CD4-positive, alpha-beta T cell (primary cell): Measurements from ENCODE around the gene ANO9. TPM values are rescaled to one million over a fixed set of nuclear protein-coding genes. Genes with fewer than 3 reads are reported as not detected.

ENCODE experiments used
- ATAC-seq: fragments of 200-7000 bp; cut with Tn5 transposase; one replicate; pipeline ENCODE4 v1.10.0; 2022; ENCODE audit warnings: mild to moderate bottlenecking; ENCODE audit not compliant: poor library complexity
- CTCF ChIA-PET: fragments of 350-600 bp; sonication (Branson Sonifier 250); formaldehyde crosslinking; loops from one replicate; lab custom pipeline; 2021; ENCODE audit warnings: antibody characterized with exemption, inconsistent platforms; lab: Charles Lee
- POLR2A ChIA-PET: fragments of 350-600 bp; sonication (Branson Sonifier 250); formaldehyde crosslinking; loops from one replicate; lab custom pipeline; 2021; ENCODE audit warnings: antibody characterized with exemption, inconsistent platforms; lab: Charles Lee
- DNase-seq, 14 experiments: peaks; one replicate each; pipeline ENCODE4 v3.0.0-alpha.2; 2013 to 2020; ENCODE audit warnings: mixed read lengths in 2 of 14
- H3K27ac ChIP-seq, 2 donors: one replicate each; pipeline versions ENCODE4 v1.5.1 to v1.7.0; 2013; ENCODE audit warnings: low read length in 2 of 2, low read depth in 1 of 2, mild to moderate bottlenecking in 1 of 2
- H3K27me3 ChIP-seq, 2 experiments: 1 replicate in 1 of 2; 2 replicates in 1 of 2; pipeline versions ENCODE4 v1.6.1 to v1.7.0; 2013; ENCODE audit warnings: low read length in 2 of 2, control low read depth in 1 of 2, mild to moderate bottlenecking in 1 of 2, moderate library complexity in 1 of 2; ENCODE audit not compliant: insufficient read depth in 2 of 2, control insufficient read depth in 1 of 2
- H3K36me3 ChIP-seq: one replicate; pipeline ENCODE4 v1.6.1; 2013; ENCODE audit warnings: low read length, control low read depth; ENCODE audit not compliant: insufficient read depth
- H3K4me1 ChIP-seq: one replicate; pipeline ENCODE4 v1.6.1; 2013; ENCODE audit warnings: low read length, control low read depth; ENCODE audit not compliant: insufficient read depth
- H3K4me3 ChIP-seq: one replicate; pipeline ENCODE4 v1.5.1; 2013; ENCODE audit warnings: mild to moderate bottlenecking, low read length, moderate library complexity
- H3K9me3 ChIP-seq, 2 experiments: 1 replicate in 1 of 2; 2 replicates in 1 of 2; pipeline versions ENCODE4 v1.6.1 to v1.7.0; 2013; ENCODE audit warnings: low read length in 2 of 2, mild to moderate bottlenecking in 2 of 2, control low read depth in 1 of 2, moderate library complexity in 1 of 2; ENCODE audit not compliant: control insufficient read depth in 1 of 2, insufficient read depth in 1 of 2
- H3K27ac Mint-ChIP-seq: one replicate; pipeline ENCODE4 v1.8.0; 2020; ENCODE audit warnings: mixed read lengths
- H3K27me3 Mint-ChIP-seq: one replicate; pipeline ENCODE4 v1.8.0; 2021; ENCODE audit warnings: mixed read lengths
- H3K36me3 Mint-ChIP-seq: one replicate; pipeline ENCODE4 v1.8.0; 2021; ENCODE audit warnings: low read depth, mixed read lengths
- H3K4me1 Mint-ChIP-seq: one replicate; pipeline ENCODE4 v1.8.0; 2021; ENCODE audit warnings: low read depth, mixed read lengths
- H3K4me3 Mint-ChIP-seq: one replicate; pipeline ENCODE4 v1.8.0; 2020; ENCODE audit warnings: mild to moderate bottlenecking, mixed read lengths
- H3K9me3 Mint-ChIP-seq: one replicate; pipeline ENCODE4 v1.8.0; 2020; ENCODE audit warnings: mixed read lengths
- intact Hi-C, 2 experiments: fragments of 100-400 bp; cut with DNase I in 1 of 2; cut with micrococcal nuclease in 1 of 2; formaldehyde crosslinking; loops; one replicate each; pipeline versions ENCODE4 v1.15.1 to v1.9.0; 2023 to 2025; cut with DNase I, micrococcal nuclease
- total RNA-seq, 174 experiments: library from RNA in 2 of 174; stranded (reverse) in 2 of 174; gene quantifications; one replicate each; pipeline ENCODE4 v1.2.3 and lab custom pipeline; 2021 to 2026
- TF ChIP-seq, protein P1 (sequence below): fragments of 200-600 bp; IDR thresholded peaks from one replicate; pipeline ENCODE4 v1.8.0; 2022; ENCODE audit warnings: antibody characterized with exemption, mild to moderate bottlenecking

Gene ANO9
- total RNA-seq, 2 experiments from 2014 or later: 109 to 114 TPM

DNA sequence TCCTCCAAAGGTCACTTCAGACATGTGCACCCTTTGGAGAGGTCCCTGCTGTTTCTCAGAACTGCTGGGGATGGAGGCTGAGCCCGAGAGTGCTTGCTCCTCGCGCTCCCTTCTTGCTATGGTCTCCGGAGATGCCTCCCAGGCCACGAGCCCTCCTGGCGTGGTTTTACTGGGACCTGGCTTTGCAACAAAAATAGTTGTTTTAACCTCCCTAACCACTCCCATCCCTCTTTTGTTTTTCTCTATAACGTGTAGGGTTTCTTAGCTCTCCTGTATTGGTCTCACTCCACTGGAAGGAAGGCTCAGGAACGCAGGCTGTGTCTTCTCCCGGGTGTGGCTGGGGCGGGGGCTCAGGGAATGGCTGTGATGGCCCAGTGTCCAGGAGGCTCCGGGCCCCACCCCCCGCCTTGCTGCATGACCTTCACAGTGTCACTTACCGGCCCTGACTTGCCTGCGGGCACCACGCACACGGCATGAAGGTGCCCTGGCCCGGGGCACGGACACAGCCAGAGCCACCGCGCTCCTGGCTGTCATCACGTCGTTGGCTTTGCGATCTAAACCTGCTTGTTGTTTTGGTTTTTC, 13.8 kb upstream of the ANO9 start:
- Histone ChIP-seq H3K27ac (no peak overlapping the region), H3K36me3 (peaks cover 20% of the 10 kb centered on the region)
- intact Hi-C loops: loop anchor here in 1 of 2 experiments (10.0 kb wide), 1 partner anchor 49 kb away; the partner anchor contains the start of gene RNH1

GRCh38 chr11:454801-455565, 13.2 kb upstream of the ANO9 start:
- peaks cover 36% of the 10 kb centered on the region for H3K4me1 Mint-ChIP-seq
- Histone ChIP-seq H3K27ac (no peak overlapping the region), H3K27me3 (no peaks in the 10 kb centered on the region), H3K36me3 (peaks cover 20% of the 10 kb centered on the region), H3K4me3 (no peak overlapping the region), H3K9me3 (no peaks in the 10 kb centered on the region), H3K4me1 (peaks cover 42% of the 10 kb centered on the region)
- peaks cover 33% of the 10 kb centered on the region for H3K36me3 Mint-ChIP-seq
- ChIA-PET CTCF (no interaction called here), POLR2A (no interaction called here)
- ATAC-seq (no peak), DNase-seq (no peak)
- TF ChIP-seq, protein P1, sequence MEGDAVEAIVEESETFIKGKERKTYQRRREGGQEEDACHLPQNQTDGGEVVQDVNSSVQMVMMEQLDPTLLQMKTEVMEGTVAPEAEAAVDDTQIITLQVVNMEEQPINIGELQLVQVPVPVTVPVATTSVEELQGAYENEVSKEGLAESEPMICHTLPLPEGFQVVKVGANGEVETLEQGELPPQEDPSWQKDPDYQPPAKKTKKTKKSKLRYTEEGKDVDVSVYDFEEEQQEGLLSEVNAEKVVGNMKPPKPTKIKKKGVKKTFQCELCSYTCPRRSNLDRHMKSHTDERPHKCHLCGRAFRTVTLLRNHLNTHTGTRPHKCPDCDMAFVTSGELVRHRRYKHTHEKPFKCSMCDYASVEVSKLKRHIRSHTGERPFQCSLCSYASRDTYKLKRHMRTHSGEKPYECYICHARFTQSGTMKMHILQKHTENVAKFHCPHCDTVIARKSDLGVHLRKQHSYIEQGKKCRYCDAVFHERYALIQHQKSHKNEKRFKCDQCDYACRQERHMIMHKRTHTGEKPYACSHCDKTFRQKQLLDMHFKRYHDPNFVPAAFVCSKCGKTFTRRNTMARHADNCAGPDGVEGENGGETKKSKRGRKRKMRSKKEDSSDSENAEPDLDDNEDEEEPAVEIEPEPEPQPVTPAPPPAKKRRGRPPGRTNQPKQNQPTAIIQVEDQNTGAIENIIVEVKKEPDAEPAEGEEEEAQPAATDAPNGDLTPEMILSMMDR: no peak
- H3K4me3 Mint-ChIP-seq: peak overlapping the region; percentile 48
- intact Hi-C loops: loop anchor here in 1 of 2 experiments (5.0 to 10.0 kb wide), 3 partner anchors 50 to 248 kb away; partner anchors contain the start of genes BET1L, RIC8A and RNH1
- peak overlapping the region; percentile 67 for H3K27ac Mint-ChIP-seq
- no peaks in the 10 kb centered on the region for H3K9me3 Mint-ChIP-seq
- H3K27me3 Mint-ChIP-seq: no peaks in the 10 kb centered on the region

More for the DNA sequence above, 13.8 kb upstream of the ANO9 start:
- Mint-ChIP-seq H3K27me3 (no peaks in the 10 kb centered on the region), H3K9me3 (no peaks in the 10 kb centered on the region), H3K36me3 (peaks cover 33% of the 10 kb centered on the region), H3K4me1 (peaks cover 34% of the 10 kb centered on the region), H3K4me3 (no peak overlapping the region), H3K27ac (peak overlapping the region; percentile 67)
- POLR2A ChIA-PET: no interaction called here
- Histone ChIP-seq H3K4me1 (peaks cover 40% of the 10 kb centered on the region), H3K4me3 (no peak overlapping the region), H3K27me3 (no peaks in the 10 kb centered on the region), H3K9me3 (no peaks in the 10 kb centered on the region)
- no peak for DNase-seq
- ATAC-seq: no peak
- TF ChIP-seq, protein P1: no peak
- CTCF ChIA-PET: interaction anchor here (0.5 to 1.0 kb wide), 2 partner anchors 96 to 205 kb away, joined by 3 read pairs; no protein-coding TSS in a partner anchor

DNA sequence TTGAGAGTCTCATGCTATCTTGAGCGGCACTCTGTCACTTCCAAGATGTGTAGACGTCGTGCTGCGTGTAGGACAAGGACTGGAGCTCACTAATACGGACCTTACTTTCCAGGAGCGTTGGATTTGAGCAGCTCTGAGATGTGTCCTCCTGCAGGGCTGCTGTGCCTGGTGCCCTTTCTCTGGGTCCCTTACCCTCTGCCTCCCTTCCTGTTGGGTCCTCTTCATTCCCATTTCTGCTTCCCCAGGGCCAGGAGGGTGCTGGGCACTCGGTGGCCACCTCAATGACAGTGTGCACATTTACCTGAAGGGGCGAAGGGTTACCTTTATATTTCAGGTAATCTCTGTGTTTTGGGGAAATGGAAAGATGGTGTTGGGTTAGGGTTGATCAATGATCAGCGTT, 12.2 kb upstream of the ANO9 start:
- no peaks in the 10 kb centered on the region for H3K27me3 Mint-ChIP-seq
- H3K9me3 ChIP-seq: no peaks in the 10 kb centered on the region
- H3K27ac Mint-ChIP-seq: peak overlapping the region; percentile 67
- peaks cover 39% of the 10 kb centered on the region for H3K4me1 Mint-ChIP-seq
- no peak for DNase-seq
- no peak overlapping the region for H3K4me3 ChIP-seq
- intact Hi-C loops: loop anchor here in 1 of 2 experiments (5.0 to 10.0 kb wide), 3 partner anchors 51 to 247 kb away; partner anchors contain the start of genes BET1L, RIC8A and RNH1
- peaks cover 52% of the 10 kb centered on the region for H3K4me1 ChIP-seq
- peaks cover 20% of the 10 kb centered on the region for H3K36me3 ChIP-seq
- H3K9me3 Mint-ChIP-seq: no peaks in the 10 kb centered on the region
- CTCF ChIA-PET: no interaction called here
- H3K27ac ChIP-seq: no peak overlapping the region
- peaks cover 33% of the 10 kb centered on the region for H3K36me3 Mint-ChIP-seq
- TF ChIP-seq, protein P1: no peak
- POLR2A ChIA-PET: no interaction called here
- no peaks in the 10 kb centered on the region for H3K27me3 ChIP-seq
- H3K4me3 Mint-ChIP-seq: no peak overlapping the region
- ATAC-seq: no peak
